NCI-H1930 (cell line): ENCODE data around the gene EXOSC7.

Source experiments
- DNase-seq, 2 experiments: peaks; one replicate each; lab custom pipeline; 2025; lab: John Stamatoyannopoulos, UW

Gene EXOSC7

DNA sequence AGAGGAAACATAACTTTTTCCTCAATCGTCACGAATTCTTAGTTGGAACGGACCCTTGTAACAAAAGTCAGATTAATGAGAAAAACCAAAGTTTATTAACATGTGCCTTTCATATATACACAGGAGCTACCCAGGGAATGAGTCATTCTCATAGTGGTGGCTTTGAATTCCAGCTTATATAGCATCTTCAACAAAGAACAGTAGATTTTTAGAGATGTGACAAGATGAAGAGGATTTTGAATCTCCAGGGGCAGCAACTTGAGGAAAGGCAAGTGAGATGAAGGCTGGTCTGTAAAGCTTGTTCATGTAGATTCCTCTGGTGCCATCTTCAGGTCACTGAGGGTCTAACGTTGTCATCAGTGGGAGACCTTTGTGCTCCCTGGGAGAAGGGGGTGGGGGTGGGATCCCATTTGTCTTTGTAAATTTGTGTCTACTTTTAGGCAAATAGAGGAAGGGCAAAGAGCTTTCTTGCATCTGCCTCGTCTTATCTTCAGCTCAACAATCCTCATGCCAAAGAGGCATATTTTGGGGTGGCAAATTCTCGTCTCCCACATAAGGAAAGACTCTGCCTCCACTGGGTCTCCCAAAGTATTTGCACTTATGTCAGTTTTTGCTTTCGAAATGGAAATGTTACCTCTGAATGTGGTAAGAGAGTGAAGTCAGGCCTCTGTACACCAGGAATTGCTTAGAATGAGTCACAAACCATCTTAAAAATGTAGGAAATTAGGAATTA lies 79.5 kb downstream of the EXOSC7 start:
- no peak for DNase-seq

DNA sequence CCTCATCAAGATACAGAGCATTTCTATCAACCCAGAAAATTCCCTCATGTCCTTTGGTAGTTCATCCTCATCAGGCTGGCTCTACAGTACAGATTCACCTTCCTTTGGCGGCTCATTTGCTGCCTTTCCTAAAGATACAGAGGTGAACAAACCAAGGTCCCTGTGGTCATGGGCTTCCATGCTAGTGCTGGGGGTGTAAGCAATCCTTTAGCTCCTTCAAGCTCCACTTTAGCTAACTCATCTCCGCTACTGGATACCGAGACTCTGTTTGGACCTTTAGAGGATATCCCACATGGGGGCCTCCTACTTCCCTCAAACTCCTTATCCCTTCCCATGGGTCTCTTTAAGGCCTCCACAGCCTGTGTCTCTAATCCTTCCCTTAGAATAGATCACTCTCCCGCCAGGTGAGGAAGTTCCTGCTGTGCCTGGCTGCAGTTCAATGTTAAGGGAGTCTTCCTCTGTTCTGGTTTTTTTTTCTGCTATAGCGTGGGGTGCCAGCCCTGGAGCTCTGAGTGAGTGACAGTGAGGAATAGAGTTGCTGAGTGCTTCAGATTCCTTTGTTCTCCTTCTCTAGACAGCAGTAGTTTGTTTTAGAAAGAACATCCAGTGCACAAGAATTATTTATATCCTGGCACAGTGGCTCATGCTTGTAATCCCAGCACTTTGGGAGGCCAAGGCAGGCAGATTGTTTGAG lies 80.7 kb downstream of the EXOSC7 start:
- DNase-seq, result no peak

DNA sequence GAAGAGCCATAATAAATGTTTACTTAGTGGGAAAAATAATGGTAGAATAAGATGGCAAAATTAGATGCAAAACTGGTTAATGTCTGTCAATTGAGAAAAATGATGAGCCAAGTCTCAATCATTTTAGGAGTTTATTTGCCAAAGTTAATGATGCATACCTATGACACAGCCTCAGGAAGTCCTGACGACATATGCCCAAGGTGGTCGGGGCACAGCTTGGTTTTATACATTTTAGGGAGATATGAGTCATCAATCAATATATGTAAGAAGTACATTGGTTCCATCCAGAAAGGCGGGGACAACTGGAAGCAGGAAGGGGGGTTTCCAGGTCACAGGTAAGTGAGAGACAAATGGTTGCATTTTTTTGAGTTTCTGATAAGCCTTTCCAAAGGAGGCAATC lies 81.5 kb downstream of the EXOSC7 start:
- no peak for DNase-seq

DNA sequence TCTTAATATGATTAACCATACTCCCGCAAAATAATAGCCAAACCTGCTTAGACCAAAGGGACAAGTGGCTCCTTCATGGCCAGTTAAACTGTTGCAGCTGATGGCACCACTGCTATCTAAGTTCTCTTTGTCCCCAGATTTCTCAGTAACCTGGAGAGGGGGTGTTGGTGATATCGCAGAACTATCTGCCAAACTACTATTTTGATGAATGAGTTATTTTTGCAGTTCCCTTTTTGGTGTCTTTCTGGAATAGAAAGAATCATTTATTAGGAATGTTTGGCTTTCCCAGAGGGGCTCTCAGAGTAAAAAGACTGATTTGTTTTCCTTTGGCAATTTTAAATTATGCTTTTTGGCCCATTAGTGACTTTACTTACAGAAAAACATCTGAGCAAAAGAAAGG lies 83.1 kb downstream of the EXOSC7 start:
- no peak for DNase-seq

DNA sequence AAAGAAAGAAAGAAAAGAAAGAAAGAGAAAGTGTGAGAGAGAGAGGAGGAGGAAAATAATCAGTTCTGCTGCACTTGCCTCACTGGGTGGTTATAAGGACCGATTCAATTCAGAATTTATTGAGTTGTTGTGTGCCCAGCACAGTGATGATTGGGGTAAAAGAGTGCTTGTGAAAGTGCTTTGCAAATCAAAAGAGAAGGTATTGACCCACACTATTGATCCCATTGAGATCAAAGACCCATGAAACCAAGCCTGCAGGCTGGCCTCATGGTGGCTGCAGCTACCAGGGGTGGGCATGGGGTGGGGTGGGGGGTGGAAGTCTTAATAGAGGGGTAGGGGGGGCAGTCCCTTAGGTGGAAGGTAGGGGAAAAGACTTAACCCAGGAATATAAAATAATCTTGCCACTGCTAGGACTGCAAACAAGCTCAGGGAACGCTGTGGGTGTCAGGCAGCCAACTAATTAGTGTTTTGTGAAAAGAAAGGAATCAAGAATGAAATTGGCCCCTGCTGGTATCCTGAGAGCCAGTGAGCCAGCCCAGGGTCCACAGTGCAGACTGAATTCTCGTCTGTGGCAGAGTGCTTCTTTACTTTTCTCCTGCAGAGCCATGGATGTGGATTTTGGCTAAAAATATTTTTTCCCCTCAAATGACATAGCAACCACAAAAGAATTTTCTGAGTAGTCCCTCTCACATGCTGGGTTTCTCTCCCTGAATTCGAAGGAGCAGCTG lies 84.3 kb downstream of the EXOSC7 start:
- no peak for DNase-seq
